OCI-LY7 (cell line): ENCODE data around the gene BSG. TPM values are rescaled to one million over a fixed set of nuclear protein-coding genes. Genes with fewer than 3 reads are reported as not detected.

Source experiments
- BruUV-seq: library from RNA; stranded (reverse); fragments of 400-500 nt; replicated peaks from 2 replicates; lab custom pipeline; 2021; lab: Mats Ljungman, UMichigan
- CTCF ChIA-PET: fragments of 300-600 bp; sonication (Branson Sonifier 250); formaldehyde crosslinking; loops from one replicate; lab custom pipeline; 2022; ENCODE audit warnings: antibody characterized with exemption; ENCODE audit not compliant: unreplicated experiment; lab: Charles Lee
- POLR2A ChIA-PET: fragments of 300-600 bp; sonication (Branson Sonifier 250); formaldehyde crosslinking; loops from one replicate; lab custom pipeline; 2022; ENCODE audit warnings: antibody characterized with exemption; lab: Charles Lee
- DNase-seq: peaks from one replicate; pipeline ENCODE4 v3.0.0-alpha.2; 2015; ENCODE audit warnings: low spot score
- H2AFZ ChIP-seq: fragments of 200-600 bp; sonication (generic), shearing (Covaris generic); 2 replicates; pipeline ENCODE4 v1.6.1; 2014; ENCODE audit warnings: mild to moderate bottlenecking, antibody characterized with exemption, low read length, moderate library complexity
- H3K27ac ChIP-seq: fragments of 200-600 bp; sonication (generic); 2 replicates; pipeline ENCODE4 v1.5.1; 2014; ENCODE audit warnings: mixed run types, low read depth, mild to moderate bottlenecking, moderate library complexity, low read length, inconsistent platforms; ENCODE audit not compliant: poor library complexity, severe bottlenecking
- H3K36me3 ChIP-seq: fragments of 200-600 bp; sonication (generic); 2 replicates; pipeline ENCODE4 v1.6.1; 2014; ENCODE audit warnings: mild to moderate bottlenecking, antibody characterized with exemption, low read length, moderate library complexity, mixed read lengths; ENCODE audit not compliant: insufficient read depth
- H3K4me1 ChIP-seq: fragments of 200-600 bp; sonication (generic); 2 replicates; pipeline ENCODE4 v1.5.1; 2014; ENCODE audit warnings: mild to moderate bottlenecking, low read length; ENCODE audit not compliant: insufficient read depth, poor library complexity, severe bottlenecking
- H3K4me2 ChIP-seq: fragments of 200-600 bp; sonication (generic); 2 replicates; pipeline ENCODE4 v1.6.1; 2014; ENCODE audit warnings: mild to moderate bottlenecking, low read length
- H3K4me3 ChIP-seq: fragments of 200-600 bp; sonication (generic); 2 replicates; pipeline ENCODE4 v1.5.1; 2014; ENCODE audit warnings: mild to moderate bottlenecking, low read depth, low read length; ENCODE audit not compliant: poor library complexity, severe bottlenecking
- H3K79me2 ChIP-seq: fragments of 200-600 bp; sonication (generic); 2 replicates; pipeline ENCODE4 v1.6.1; 2016; ENCODE audit warnings: low read depth, mild to moderate bottlenecking, low read length, moderate library complexity, mixed read lengths; ENCODE audit not compliant: insufficient read depth
- H3K9me2 ChIP-seq: fragments of 200-600 bp; sonication (generic); 2 replicates; pipeline ENCODE4 v1.6.1; 2016; ENCODE audit warnings: mild to moderate bottlenecking, low read length, mixed read lengths; ENCODE audit not compliant: insufficient read depth
- H3K9me3 ChIP-seq: fragments of 200-600 bp; sonication (generic); 2 replicates; pipeline ENCODE4 v1.6.1; 2014; ENCODE audit warnings: mild to moderate bottlenecking, mixed run types, low read length, mixed read lengths
- H4K20me1 ChIP-seq: fragments of 200-600 bp; sonication (generic); 2 replicates; pipeline ENCODE4 v1.6.1; 2014; ENCODE audit warnings: mild to moderate bottlenecking, antibody characterized with exemption, low read length, moderate library complexity, mixed read lengths; ENCODE audit not compliant: insufficient read depth
- CTCF ChIP-seq: fragments of 200-600 bp; sonication (generic); conservative IDR thresholded peaks from 2 replicates; pipeline ENCODE4 v1.5.1; 2014; ENCODE audit warnings: mild to moderate bottlenecking, antibody characterized with exemption, low read length, moderate library complexity, mixed read lengths
- EZH2phosphoT487 ChIP-seq: fragments of 200-600 bp; sonication (generic); IDR thresholded peaks from 2 replicates; pipeline ENCODE4 v1.6.1; 2018; ENCODE audit warnings: low read depth, borderline replicate concordance, mild to moderate bottlenecking, mixed run types, antibody characterized with exemption, low read length, moderate library complexity, mixed read lengths
- intact Hi-C: fragments of 100-400 bp; cut with micrococcal nuclease; formaldehyde crosslinking; loops from one replicate; pipeline ENCODE4 v1.10.0; 2022; ENCODE audit not compliant: unreplicated experiment
- total RNA-seq, 2 experiments: library from RNA; depleted of rRNA in 1 of 2; stranded (reverse); fragments of >200 nt in 1 of 2; shearing (Covaris generic) in 1 of 2; gene quantifications; 2 replicates each; pipeline ENCODE4 v1.2.3, GENCODE V29; 2014 to 2022

Gene BSG
- total RNA-seq, 2 experiments from 2014 or later: 180 to 197 TPM

GRCh38 chr19:574658-575526 is 2.5 kb downstream of the BSG start:
- Histone ChIP-seq H3K9me2 (no peaks in the 10 kb centered on the region), H3K27ac (peak overlapping the region; percentile 13), H3K4me2 (peak overlapping the region; percentile 78), H4K20me1 (peaks cover 6% of the 10 kb centered on the region; the same call in 1 of the 2 replicates), H3K79me2 (peaks cover 53% of the 10 kb centered on the region), H2AFZ (no peak overlapping the region), H3K36me3 (peaks cover 34% of the 10 kb centered on the region), H3K4me3 (peak overlapping the region; percentile 95), H3K4me1 (peaks cover 32% of the 10 kb centered on the region), H3K9me3 (no peaks in the 10 kb centered on the region)
- TF ChIP-seq CTCF: no peak
- TF ChIP-seq EZH2phosphoT487: no peak
- peak; percentile 39 for DNase-seq
- BruUV-seq: no TSS peak
- intact Hi-C loops: loop anchor here (5.0 kb wide), 3 partner anchors 43 to 222 kb away; partner anchors contain the start of genes CDC34, PTBP1 and RNF126
- ChIA-PET POLR2A (interaction anchor here (0.6 kb wide), 1 partner anchor 124 kb away, joined by 4 read pairs; no protein-coding TSS in a partner anchor), CTCF (no interaction called here)

- peaks cover 53% of the 10 kb centered on the region for H3K79me2 ChIP-seq
- H2AFZ ChIP-seq: no peak overlapping the region
- H3K27ac ChIP-seq: no peak overlapping the region
- peak overlapping the region; percentile 78 for H3K4me2 ChIP-seq
- POLR2A ChIA-PET: interaction anchor here (0.6 kb wide), 1 partner anchor 123 kb away, joined by 4 read pairs; no protein-coding TSS in a partner anchor
- H3K9me2 ChIP-seq: no peaks in the 10 kb centered on the region
- H3K9me3 ChIP-seq: no peaks in the 10 kb centered on the region
- no peak for DNase-seq
- peak overlapping the region; percentile 95 for H3K4me3 ChIP-seq
- no TSS peak for BruUV-seq
- peaks cover 6% of the 10 kb centered on the region; the same call in 1 of the 2 replicates for H4K20me1 ChIP-seq
- intact Hi-C loops: no loop called here
- CTCF ChIA-PET: no interaction called here
- peaks cover 31% of the 10 kb centered on the region for H3K4me1 ChIP-seq
- TF ChIP-seq EZH2phosphoT487: no peak
- TF ChIP-seq CTCF: no peak
- peaks cover 40% of the 10 kb centered on the region for H3K36me3 ChIP-seq
Measured at GRCh38 chr19:575527-576506, 3.4 kb downstream of the BSG start.
